HCT116 (cell line): ENCODE results near the gene RNF126. TPM values are rescaled to one million over a fixed set of nuclear protein-coding genes. Genes with fewer than 3 reads are reported as not detected.

Source experiments
- ATAC-seq: fragments of 200-7000 bp; cut with Tn5 transposase; 2 replicates; pipeline ENCODE4 v1.9.1; 2020; ENCODE audit warnings: mild to moderate bottlenecking, moderate library complexity
- BruUV-seq: library from RNA; stranded (reverse); fragments of 400-500 nt; replicated peaks from 2 replicates; lab custom pipeline; 2021; lab: Mats Ljungman, UMichigan
- CTCF ChIA-PET: fragments of 300-600 bp; sonication (Branson Sonifier 250); formaldehyde crosslinking; loops from one replicate; lab custom pipeline; 2021; ENCODE audit warnings: antibody characterized with exemption; lab: Charles Lee
- POLR2A ChIA-PET: fragments of 300-600, 350-600 bp; sonication (Branson Sonifier 250); formaldehyde crosslinking; loops from one replicate; lab custom pipeline; 2021; ENCODE audit warnings: antibody characterized with exemption; lab: Charles Lee
- RAD21 ChIA-PET, 2 experiments: fragments of 300-600 bp; sonication (Branson Sonifier 250); formaldehyde crosslinking; loops; one replicate each; lab custom pipeline; 2023; ENCODE audit warnings: low total read pairs in 2 of 2; ENCODE audit not compliant: uncharacterized antibody in 2 of 2, unreplicated experiment in 2 of 2, low non-redundant PET in 1 of 2; lab: Charles Lee
- DNase-seq: peaks from one replicate; pipeline ENCODE4 v3.0.0-alpha.2; 2010; ENCODE audit warnings: low read depth, low spot score
- H2AFZ ChIP-seq: fragments of 200-600 bp; shearing (Covaris generic), sonication (generic); 2 replicates; pipeline ENCODE4 v1.6.1; 2017; ENCODE audit warnings: low read depth, mixed run types, mixed read lengths, antibody characterized with exemption, low read length; ENCODE audit not compliant: poor library complexity, severe bottlenecking
- H3K27ac ChIP-seq: 2 replicates; pipeline ENCODE4 v1.5.1; 2012; ENCODE audit warnings: low read depth, low read length
- H3K27me3 ChIP-seq: fragments of 200-600 bp; sonication (generic); 2 replicates; pipeline ENCODE4 v1.6.1; 2016; ENCODE audit warnings: mixed run types, low read length, mixed read lengths; ENCODE audit not compliant: insufficient read depth
- H3K36me3 ChIP-seq, 2 experiments: fragments of 200-500 bp in 1 of 2; fragments of 200-600 bp in 1 of 2; sonication (Bioruptor generic) in 1 of 2; sonication (generic) in 1 of 2; 2 replicates each; pipeline versions ENCODE4 v1.5.1 to v1.6.1; 2014 to 2016; ENCODE audit warnings: low read length in 2 of 2, inconsistent platforms in 1 of 2, mixed read lengths in 1 of 2, mixed run types in 1 of 2; ENCODE audit not compliant: insufficient read depth in 2 of 2, control insufficient read depth in 1 of 2
- H3K4me1 ChIP-seq, 2 experiments: fragments of 200-600 bp in 1 of 2; sonication (generic) in 1 of 2; 2 replicates each; pipeline versions ENCODE4 v1.5.1 to v1.6.1; 2012 to 2017; ENCODE audit warnings: low read length in 2 of 2, inconsistent platforms in 1 of 2, mild to moderate bottlenecking in 1 of 2, mixed read lengths in 1 of 2, mixed run types in 1 of 2, moderate library complexity in 1 of 2; ENCODE audit not compliant: insufficient read depth in 2 of 2, control insufficient read depth in 1 of 2
- H3K4me2 ChIP-seq: fragments of 200-600 bp; sonication (generic); 2 replicates; pipeline ENCODE4 v1.6.1; 2017; ENCODE audit warnings: mixed run types, low read length, mixed read lengths
- H3K4me3 ChIP-seq, 2 experiments: fragments of 200-600 bp in 1 of 2; sonication (generic) in 1 of 2; replicated peaks in 1 of 2; 2 replicates each; pipeline ENCODE4 v1.5.1; 2011 to 2016; ENCODE audit warnings: low read length in 2 of 2, control low read depth in 1 of 2, low read depth in 1 of 2, mild to moderate bottlenecking in 1 of 2, mixed read lengths in 1 of 2, mixed run types in 1 of 2
- H3K79me2 ChIP-seq: fragments of 200-600 bp; sonication (generic); 2 replicates; pipeline ENCODE4 v1.6.1; 2017; ENCODE audit warnings: mild to moderate bottlenecking, mixed run types, low read length, moderate library complexity, mixed read lengths; ENCODE audit not compliant: insufficient read depth
- H3K9ac ChIP-seq: fragments of 200-600 bp; sonication (generic); 2 replicates; pipeline ENCODE4 v1.6.1; 2016; ENCODE audit warnings: low read length, mixed read lengths
- H3K9me2 ChIP-seq: fragments of 200-600 bp; sonication (generic), shearing (Covaris generic); 2 replicates; pipeline ENCODE4 v1.6.1; 2017; ENCODE audit warnings: mixed run types, mild to moderate bottlenecking, moderate library complexity; ENCODE audit not compliant: insufficient read depth
- H3K9me3 ChIP-seq, 2 experiments: fragments of 200-500 bp in 1 of 2; fragments of 200-600 bp in 1 of 2; sonication (Bioruptor generic) in 1 of 2; sonication (generic) in 1 of 2; 2 replicates each; pipeline ENCODE4 v1.6.1; 2014 to 2017; ENCODE audit warnings: low read length in 2 of 2, mixed read lengths in 2 of 2, inconsistent platforms in 1 of 2, low read depth in 1 of 2, mild to moderate bottlenecking in 1 of 2, mixed run types in 1 of 2, moderate library complexity in 1 of 2; ENCODE audit not compliant: control insufficient read depth in 1 of 2, insufficient read depth in 1 of 2
- H4K20me1 ChIP-seq: fragments of 200-600 bp; sonication (generic), shearing (Covaris generic); 2 replicates; pipeline ENCODE4 v1.6.1; 2017; ENCODE audit warnings: mixed run types, mild to moderate bottlenecking, moderate library complexity; ENCODE audit not compliant: insufficient read depth
- CEBPB ChIP-seq: IDR thresholded peaks from 2 replicates; pipeline ENCODE4 v1.6.1; 2012; ENCODE audit warnings: low read depth
- EGR1 ChIP-seq: IDR thresholded peaks from 2 replicates; pipeline ENCODE4 v1.6.1; 2012; ENCODE audit warnings: low read depth
- JUND ChIP-seq: IDR thresholded peaks from 2 replicates; pipeline ENCODE4 v1.6.1; 2012
- POLR2AphosphoS5 ChIP-seq: IDR thresholded peaks from 2 replicates; pipeline ENCODE4 v1.6.1; 2011; ENCODE audit warnings: mild to moderate bottlenecking, low read depth, low read length, moderate library complexity
- SIN3A ChIP-seq: IDR thresholded peaks from 2 replicates; pipeline ENCODE4 v1.6.1; 2012; ENCODE audit warnings: low read depth
- SP1 ChIP-seq: IDR thresholded peaks from 2 replicates; pipeline ENCODE4 v1.6.1; 2012; ENCODE audit warnings: low read depth
- TCF7L2 ChIP-seq: IDR thresholded peaks from 2 replicates; pipeline ENCODE4 v1.7.0; 2011; ENCODE audit warnings: borderline replicate concordance, inconsistent platforms; ENCODE audit not compliant: insufficient read depth, insufficient read length; ENCODE audit errors: extremely low read depth
- YY1 ChIP-seq: IDR thresholded peaks from 2 replicates; pipeline ENCODE4 v1.6.1; 2011; ENCODE audit warnings: low read length, low read depth, moderate library complexity, mild to moderate bottlenecking; ENCODE audit not compliant: insufficient replicate concordance; ENCODE audit errors: extremely low read depth
- ZNF274 ChIP-seq: fragments of 200-500 bp; sonication (Bioruptor generic); IDR thresholded peaks from 2 replicates; pipeline ENCODE4 v1.6.1; 2014; ENCODE audit warnings: mild to moderate bottlenecking, low read depth, low read length, inconsistent platforms
- intact Hi-C: fragments of 100-400 bp; cut with micrococcal nuclease; formaldehyde crosslinking; loops from 2 replicates; pipeline ENCODE4 v1.10.0; 2022
- total RNA-seq: library from RNA; stranded (reverse); gene quantifications from one replicate; pipeline ENCODE4 v1.2.1, GENCODE V29; 2021; ENCODE audit not compliant: unreplicated experiment
- TF ChIP-seq, protein P1 (sequence below): IDR thresholded peaks from 2 replicates; pipeline ENCODE4 v1.6.1; 2012
- TF ChIP-seq, protein P2 (sequence below): IDR thresholded peaks from 2 replicates; pipeline ENCODE4 v1.6.1; 2012

Gene RNF126
- total RNA-seq, 1 experiment from 2014 or later: 93.8 TPM

DNA sequence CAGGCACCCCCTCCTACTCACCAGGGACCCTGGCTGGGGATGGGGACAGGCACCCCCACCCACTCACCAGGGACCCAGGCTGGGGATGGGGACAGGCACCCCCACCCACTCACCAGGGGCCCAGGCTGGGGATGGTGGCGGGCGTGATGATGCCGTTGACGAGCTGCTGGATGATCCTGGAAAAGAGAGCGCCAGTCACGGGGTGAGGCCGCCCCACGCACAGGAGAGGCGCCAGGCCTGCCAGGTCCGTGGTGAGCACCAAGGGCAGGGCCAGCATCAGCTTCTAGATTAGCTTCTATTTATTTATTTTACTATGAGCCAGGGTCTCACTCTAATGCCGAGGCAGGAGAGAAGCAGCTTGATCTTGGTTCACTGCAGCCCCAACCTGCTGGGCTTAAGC lies 12.9 kb downstream of the RNF126 start:
- intact Hi-C loops: no loop called here
- H4K20me1 ChIP-seq: no peaks in the 10 kb centered on the region
- H3K4me3 ChIP-seq: no peak overlapping the region
- H3K4me1 ChIP-seq: no peaks in the 10 kb centered on the region
- H3K9me2 ChIP-seq: no peaks in the 10 kb centered on the region
- CTCF ChIA-PET: no interaction called here
- no peaks in the 10 kb centered on the region for H3K9me3 ChIP-seq
- TF ChIP-seq TCF7L2: no peak
- no peak for TF ChIP-seq ZNF274
- TF ChIP-seq EGR1: no peak
- TF ChIP-seq POLR2AphosphoS5: no peak
- TF ChIP-seq, protein P1, sequence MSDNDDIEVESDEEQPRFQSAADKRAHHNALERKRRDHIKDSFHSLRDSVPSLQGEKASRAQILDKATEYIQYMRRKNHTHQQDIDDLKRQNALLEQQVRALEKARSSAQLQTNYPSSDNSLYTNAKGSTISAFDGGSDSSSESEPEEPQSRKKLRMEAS: no peak
- TF ChIP-seq YY1: no peak
- no peak for TF ChIP-seq SP1
- no peak for TF ChIP-seq JUND
- no peak for TF ChIP-seq CEBPB
- TF ChIP-seq, protein P2, sequence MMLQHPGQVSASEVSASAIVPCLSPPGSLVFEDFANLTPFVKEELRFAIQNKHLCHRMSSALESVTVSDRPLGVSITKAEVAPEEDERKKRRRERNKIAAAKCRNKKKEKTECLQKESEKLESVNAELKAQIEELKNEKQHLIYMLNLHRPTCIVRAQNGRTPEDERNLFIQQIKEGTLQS: no peak
- TF ChIP-seq SIN3A: no peak
- TF ChIP-seq, all 23 proteins: peak for 0
- ChIA-PET POLR2A (no interaction called here), RAD21 (no interaction called here)
- Histone ChIP-seq H3K79me2 (peaks cover 52% of the 10 kb centered on the region), H3K27me3 (no peaks in the 10 kb centered on the region), H3K4me2 (no peak overlapping the region), H3K36me3 (peaks cover 11 to 45% of the 10 kb centered on the region in 2 experiments), H2AFZ (no peak overlapping the region), H3K9ac (no peak overlapping the region), H3K27ac (no peak overlapping the region)
- ATAC-seq: no peak
- no peak for DNase-seq
- BruUV-seq: TSS peak; percentile 27
